ENCODE measurements around the gene MCRS1.

MCRS1 gene

DNA sequence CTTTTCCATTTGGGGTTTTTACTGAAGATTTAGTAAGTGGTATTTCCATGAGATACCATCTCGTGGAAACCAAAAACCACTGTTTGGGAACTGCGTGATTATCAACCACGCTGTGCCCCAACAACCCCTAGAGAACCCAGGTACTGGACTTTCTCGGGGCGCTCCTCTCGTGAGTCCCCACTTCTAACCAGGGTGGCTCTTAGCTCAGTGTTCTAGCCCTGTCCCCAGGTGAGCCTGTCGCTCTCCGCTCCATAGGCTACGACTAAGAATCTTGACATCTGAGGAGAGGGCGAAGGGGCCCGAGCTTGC, 686 bp downstream of the MCRS1 start (continued):
- TF ChIP-seq, protein P1, sequence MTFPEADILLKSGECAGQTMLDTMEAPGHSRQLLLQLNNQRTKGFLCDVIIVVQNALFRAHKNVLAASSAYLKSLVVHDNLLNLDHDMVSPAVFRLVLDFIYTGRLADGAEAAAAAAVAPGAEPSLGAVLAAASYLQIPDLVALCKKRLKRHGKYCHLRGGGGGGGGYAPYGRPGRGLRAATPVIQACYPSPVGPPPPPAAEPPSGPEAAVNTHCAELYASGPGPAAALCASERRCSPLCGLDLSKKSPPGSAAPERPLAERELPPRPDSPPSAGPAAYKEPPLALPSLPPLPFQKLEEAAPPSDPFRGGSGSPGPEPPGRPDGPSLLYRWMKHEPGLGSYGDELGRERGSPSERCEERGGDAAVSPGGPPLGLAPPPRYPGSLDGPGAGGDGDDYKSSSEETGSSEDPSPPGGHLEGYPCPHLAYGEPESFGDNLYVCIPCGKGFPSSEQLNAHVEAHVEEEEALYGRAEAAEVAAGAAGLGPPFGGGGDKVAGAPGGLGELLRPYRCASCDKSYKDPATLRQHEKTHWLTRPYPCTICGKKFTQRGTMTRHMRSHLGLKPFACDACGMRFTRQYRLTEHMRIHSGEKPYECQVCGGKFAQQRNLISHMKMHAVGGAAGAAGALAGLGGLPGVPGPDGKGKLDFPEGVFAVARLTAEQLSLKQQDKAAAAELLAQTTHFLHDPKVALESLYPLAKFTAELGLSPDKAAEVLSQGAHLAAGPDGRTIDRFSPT (tag by site-specific recombination; IDR thresholded peaks at IDR 0.05) = no peak
- TF ChIP-seq SCRT2 (tag by site-specific recombination; IDR thresholded peaks at IDR 0.05) (no peak), ZBTB20 (tag by site-specific recombination; IDR thresholded peaks at IDR 0.05) (no peak), ZNF776 (tag by site-specific recombination; IDR thresholded peaks at IDR 0.05; ENCODE audit: borderline replicate concordance) (no peak), ZNF391 (tag by site-specific recombination; IDR thresholded peaks at IDR 0.05; ENCODE audit: borderline replicate concordance, low read depth) (no peak), ZNF624 (tag by site-specific recombination; IDR thresholded peaks at IDR 0.05) (no peak), ZNF596 (tag by site-specific recombination; IDR thresholded peaks at IDR 0.05) (no peak)
- TF ChIP-seq, protein P2, sequence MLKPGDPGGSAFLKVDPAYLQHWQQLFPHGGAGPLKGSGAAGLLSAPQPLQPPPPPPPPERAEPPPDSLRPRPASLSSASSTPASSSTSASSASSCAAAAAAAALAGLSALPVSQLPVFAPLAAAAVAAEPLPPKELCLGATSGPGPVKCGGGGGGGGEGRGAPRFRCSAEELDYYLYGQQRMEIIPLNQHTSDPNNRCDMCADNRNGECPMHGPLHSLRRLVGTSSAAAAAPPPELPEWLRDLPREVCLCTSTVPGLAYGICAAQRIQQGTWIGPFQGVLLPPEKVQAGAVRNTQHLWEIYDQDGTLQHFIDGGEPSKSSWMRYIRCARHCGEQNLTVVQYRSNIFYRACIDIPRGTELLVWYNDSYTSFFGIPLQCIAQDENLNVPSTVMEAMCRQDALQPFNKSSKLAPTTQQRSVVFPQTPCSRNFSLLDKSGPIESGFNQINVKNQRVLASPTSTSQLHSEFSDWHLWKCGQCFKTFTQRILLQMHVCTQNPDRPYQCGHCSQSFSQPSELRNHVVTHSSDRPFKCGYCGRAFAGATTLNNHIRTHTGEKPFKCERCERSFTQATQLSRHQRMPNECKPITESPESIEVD (tag by site-specific recombination; IDR thresholded peaks at IDR 0.05) = no peak

DNA sequence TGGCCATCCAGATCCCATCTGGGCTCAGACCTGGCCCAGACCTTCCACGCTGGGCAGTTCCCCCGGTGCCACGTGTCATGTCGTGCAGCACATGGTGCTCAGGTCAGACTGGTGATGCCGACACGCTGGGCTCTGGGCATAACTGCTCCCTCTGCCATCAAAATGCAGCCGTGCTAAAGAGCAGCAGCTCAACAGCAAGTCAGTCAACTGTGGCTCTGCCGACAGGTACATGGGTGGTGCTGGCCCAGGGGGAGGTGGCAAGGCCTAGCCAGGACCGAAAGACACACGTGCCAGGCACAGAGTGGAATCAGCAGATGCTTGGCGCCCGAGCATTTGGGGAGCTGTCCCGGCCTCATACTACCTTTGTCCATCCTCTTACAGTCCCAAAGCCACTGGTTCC, 1.6 kb downstream of the MCRS1 start:
- H3K27ac ChIP-seq (ENCODE audit: extremely low read depth, low read depth, low read length) = no peak overlapping the region
- no peaks in the 10 kb centered on the region for H3K4me1 ChIP-seq (ENCODE audit: control insufficient read depth, insufficient read depth, low read length)
- POLR2A ChIA-PET = interaction anchor here (0.5 to 1.7 kb wide), 4 partner anchors 11 to 494 kb away, joined by 4 to 9 read pairs (median 5); partner anchors contain the start of gene SPATS2
- peaks cover 10 to 56% of the 10 kb centered on the region in 2 experiments for H3K36me3 ChIP-seq (ENCODE audit: control insufficient read depth in 2 of 2, insufficient read depth in 1 of 2, low read length in 2 of 2)
- no peaks in the 10 kb centered on the region for H3K9me3 ChIP-seq (ENCODE audit: control insufficient read depth, insufficient read depth, low read depth, low read length)
- H3K4me3 ChIP-seq (ENCODE audit: low read depth, low read length) = no peak overlapping the region
- CTCF ChIA-PET = interaction anchor here (0.6 to 1.9 kb wide), 8 partner anchors 14 to 523 kb away, joined by 3 to 10 read pairs (median 3); no protein-coding TSS in a partner anchor
- TF ChIP-seq ZNF530 (tag by site-specific recombination; IDR thresholded peaks at IDR 0.05; ENCODE audit: low read depth) = no peak
- no peak for TF ChIP-seq ZNF747 (tag by site-specific recombination; IDR thresholded peaks at IDR 0.05)
- TF ChIP-seq ZNF16 (tag by site-specific recombination; IDR thresholded peaks at IDR 0.05; ENCODE audit: low read depth) = no peak
- TF ChIP-seq GLIS1 (tag by site-specific recombination; IDR thresholded peaks at IDR 0.05) = no peak
- TF ChIP-seq ZNF768 (tag by site-specific recombination; IDR thresholded peaks at IDR 0.05) = no peak

DNA sequence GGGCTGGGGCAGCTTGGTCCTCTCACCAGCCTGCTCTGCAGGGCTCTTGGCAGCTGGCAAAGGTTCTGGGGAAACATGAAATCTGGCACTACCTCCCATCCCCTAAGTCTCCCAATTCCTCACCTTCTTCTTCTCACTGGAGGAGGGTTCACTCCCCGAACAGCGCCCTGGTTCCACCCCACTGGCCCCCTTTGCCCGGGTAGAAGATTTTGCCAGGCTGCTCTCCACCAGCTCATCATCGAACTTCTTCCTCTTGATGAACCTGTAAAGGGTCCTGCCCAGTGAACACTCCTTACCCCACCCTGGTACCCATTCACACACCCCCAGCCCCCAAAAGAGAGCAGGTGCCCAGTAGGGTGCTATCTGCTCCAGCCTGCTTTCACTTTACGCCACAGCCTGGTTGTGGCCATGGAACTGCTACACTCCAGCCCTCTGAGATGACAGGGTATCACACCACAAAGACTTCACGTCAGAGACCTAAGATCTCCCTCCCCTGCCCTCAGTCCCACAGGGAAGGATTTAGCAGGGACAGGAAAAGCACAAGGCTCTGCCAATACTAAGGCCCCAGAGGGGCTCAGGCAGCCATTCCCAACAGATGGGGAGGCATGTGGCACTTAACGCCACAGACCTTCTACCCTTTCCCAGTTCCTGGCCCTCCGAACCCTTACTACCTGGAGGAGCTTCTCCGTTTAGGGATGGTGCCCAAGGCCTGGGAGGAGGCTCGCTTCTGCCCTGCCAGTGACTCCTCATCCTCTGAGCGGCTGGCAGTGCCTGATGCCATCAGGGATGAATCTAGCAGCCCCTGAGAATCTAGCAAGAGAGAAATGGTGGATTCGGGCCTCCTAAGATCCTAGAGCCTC, 2.3 kb downstream of the MCRS1 start:
- ChIA-PET CTCF (interaction anchor here (0.5 to 1.9 kb wide), 3 partner anchors 13 to 207 kb away, joined by 3 to 10 read pairs (median 3); no protein-coding TSS in a partner anchor), POLR2A (interaction anchor here (0.5 to 0.9 kb wide), 2 partner anchors 10 to 99 kb away, joined by 3 to 5 read pairs; no protein-coding TSS in a partner anchor)
- no peaks in the 10 kb centered on the region for H3K4me1 ChIP-seq (ENCODE audit: control insufficient read depth, insufficient read depth, low read length)
- H3K4me3 ChIP-seq (ENCODE audit: low read depth, low read length) = no peak overlapping the region
- peaks cover 11 to 58% of the 10 kb centered on the region in 2 experiments for H3K36me3 ChIP-seq (ENCODE audit: control insufficient read depth in 2 of 2, insufficient read depth in 1 of 2, low read length in 2 of 2)
- no peaks in the 10 kb centered on the region for H3K9me3 ChIP-seq (ENCODE audit: control insufficient read depth, insufficient read depth, low read depth, low read length)
- H3K27ac ChIP-seq (ENCODE audit: extremely low read depth, low read depth, low read length) = no peak overlapping the region
- TF ChIP-seq RBAK (tag by site-specific recombination; IDR thresholded peaks at IDR 0.05) (no peak), KLF1 (tag by site-specific recombination; IDR thresholded peaks at IDR 0.05) (no peak), ZNF16 (tag by site-specific recombination; IDR thresholded peaks at IDR 0.05; ENCODE audit: low read depth) (no peak), ZNF555 (tag by site-specific recombination; conservative IDR thresholded peaks at IDR 0.05) (no peak), ZNF2 (tag by site-specific recombination; IDR thresholded peaks at IDR 0.05) (no peak), ZNF335 (tag by site-specific recombination; conservative IDR thresholded peaks at IDR 0.05) (no peak), ZNF114 (tag by site-specific recombination; IDR thresholded peaks at IDR 0.05) (no peak), ZNF202 (tag by site-specific recombination; IDR thresholded peaks at IDR 0.05; ENCODE audit: borderline replicate concordance) (no peak), MZF1 (tag by site-specific recombination; IDR thresholded peaks at IDR 0.05; ENCODE audit: borderline replicate concordance) (no peak), IKZF3 (tag by site-specific recombination; IDR thresholded peaks at IDR 0.05) (no peak), KLF7 (tag by site-specific recombination; IDR thresholded peaks at IDR 0.05; ENCODE audit: borderline replicate concordance) (no peak), SCRT1 (tag by site-specific recombination; IDR thresholded peaks at IDR 0.05; ENCODE audit: borderline replicate concordance) (no peak), ZNF610 (tag by site-specific recombination; IDR thresholded peaks at IDR 0.05; ENCODE audit: borderline replicate concordance) (no peak)
- TF ChIP-seq, protein P3, sequence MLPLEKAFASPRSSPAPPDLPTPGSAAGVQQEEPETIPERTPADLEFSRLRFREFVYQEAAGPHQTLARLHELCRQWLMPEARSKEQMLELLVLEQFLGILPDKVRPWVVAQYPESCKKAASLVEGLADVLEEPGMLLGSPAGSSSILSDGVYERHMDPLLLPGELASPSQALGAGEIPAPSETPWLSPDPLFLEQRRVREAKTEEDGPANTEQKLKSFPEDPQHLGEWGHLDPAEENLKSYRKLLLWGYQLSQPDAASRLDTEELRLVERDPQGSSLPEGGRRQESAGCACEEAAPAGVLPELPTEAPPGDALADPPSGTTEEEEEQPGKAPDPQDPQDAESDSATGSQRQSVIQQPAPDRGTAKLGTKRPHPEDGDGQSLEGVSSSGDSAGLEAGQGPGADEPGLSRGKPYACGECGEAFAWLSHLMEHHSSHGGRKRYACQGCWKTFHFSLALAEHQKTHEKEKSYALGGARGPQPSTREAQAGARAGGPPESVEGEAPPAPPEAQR (tag by site-specific recombination; IDR thresholded peaks at IDR 0.05) = no peak
- TF ChIP-seq, protein P4, sequence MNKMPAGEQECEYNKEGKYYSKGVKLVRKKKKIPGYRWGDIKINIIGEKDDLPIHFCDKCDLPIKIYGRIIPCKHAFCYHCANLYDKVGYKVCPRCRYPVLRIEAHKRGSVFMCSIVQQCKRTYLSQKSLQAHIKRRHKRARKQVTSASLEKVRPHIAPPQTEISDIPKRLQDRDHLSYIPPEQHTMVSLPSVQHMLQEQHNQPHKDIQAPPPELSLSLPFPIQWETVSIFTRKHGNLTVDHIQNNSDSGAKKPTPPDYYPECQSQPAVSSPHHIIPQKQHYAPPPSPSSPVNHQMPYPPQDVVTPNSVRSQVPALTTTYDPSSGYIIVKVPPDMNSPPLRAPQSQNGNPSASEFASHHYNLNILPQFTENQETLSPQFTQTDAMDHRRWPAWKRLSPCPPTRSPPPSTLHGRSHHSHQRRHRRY (tag by site-specific recombination; IDR thresholded peaks at IDR 0.05) = no peak
